HG03558 (cell line): ENCODE results near the gene RELT.

Source experiments
- ATAC-seq: cut with Tn5 transposase; IDR thresholded peaks from one replicate; pipeline ENCODE4 v1.9.1; 2021; ENCODE audit warnings: moderate number of reproducible peaks; ENCODE audit not compliant: unreplicated experiment; ENCODE audit errors: extremely low read depth

RELT gene

DNA sequence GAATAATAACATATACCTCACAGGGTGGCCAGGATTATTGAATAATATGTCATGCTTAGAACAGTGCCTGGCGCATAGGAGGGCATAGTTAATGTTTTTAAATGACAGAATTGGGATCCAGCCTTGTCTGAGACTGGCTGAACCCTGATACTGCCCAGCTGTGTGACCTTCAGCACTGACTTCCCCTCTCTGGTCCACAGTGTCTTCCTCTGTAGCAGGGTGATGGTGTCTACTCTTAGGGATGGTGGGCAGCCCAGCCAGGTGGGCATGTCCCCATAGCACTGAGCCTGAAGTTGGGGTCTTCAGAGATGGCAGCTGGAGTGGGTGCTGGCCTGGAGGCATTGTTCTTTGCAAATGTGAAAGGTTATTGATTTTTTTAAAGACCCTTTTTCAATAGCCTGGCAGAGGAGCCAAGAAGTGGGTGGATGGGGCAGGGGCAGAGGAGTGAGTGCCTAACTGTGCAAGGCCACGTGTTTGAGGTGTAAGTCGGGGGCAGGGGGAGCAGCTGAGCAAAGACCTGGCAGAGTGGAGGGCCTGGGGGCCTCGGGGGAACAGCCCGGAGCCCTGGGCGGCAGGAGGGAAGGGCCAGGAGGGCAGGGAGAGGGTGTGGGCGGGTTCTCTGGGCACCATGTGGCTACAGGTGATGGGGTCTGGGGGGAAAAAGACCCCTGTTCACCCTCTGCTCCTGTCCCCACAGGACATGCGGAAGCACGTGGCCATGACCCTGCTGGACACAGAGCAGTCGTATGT, 29.8 kb upstream of the RELT start:
- no peak for ATAC-seq

DNA sequence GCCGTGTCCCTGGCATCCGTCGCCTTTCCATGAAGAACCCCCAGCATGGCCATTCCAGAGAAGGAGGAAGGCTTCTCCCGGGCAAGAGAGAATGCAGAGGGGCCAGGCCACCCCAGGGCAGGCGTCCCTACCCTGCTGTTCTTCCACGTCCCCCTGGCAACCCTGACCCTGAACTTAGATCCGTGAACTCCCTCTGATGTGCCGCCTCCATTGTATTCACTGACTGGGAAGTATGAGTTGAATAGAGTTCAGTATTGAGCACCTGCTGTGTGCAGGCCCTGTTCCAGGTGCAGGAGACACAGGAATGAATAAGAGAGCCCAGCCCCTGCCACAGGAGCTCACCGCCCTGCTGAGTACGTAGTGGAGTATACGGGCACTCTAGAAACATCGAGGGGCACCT, 29.1 kb upstream of the RELT start:
- ATAC-seq: no peak

GRCh38 chr11:73348838-73349237, 27.4 kb upstream of the RELT start:
- no peak for ATAC-seq

DNA sequence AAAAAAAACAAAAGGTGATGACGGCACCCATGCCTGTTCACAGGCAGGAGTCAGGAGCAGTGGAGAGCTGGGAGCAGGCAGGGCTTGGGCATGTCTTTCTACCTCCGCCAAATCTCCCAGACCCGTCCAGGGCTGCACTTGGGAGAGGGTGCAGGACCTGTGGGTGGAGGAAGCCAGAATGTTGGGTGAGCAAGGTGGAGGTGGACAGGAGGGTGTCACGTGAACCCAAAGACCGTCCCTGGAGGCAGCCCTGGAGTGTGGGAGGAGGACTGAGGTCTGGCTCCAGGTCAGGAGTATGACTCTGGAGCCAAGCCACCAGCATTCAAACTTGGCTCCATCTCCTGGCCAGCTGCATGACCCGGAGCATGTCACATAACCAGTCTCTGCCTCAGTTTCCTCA, 26.6 kb upstream of the RELT start:
- no peak for ATAC-seq

DNA sequence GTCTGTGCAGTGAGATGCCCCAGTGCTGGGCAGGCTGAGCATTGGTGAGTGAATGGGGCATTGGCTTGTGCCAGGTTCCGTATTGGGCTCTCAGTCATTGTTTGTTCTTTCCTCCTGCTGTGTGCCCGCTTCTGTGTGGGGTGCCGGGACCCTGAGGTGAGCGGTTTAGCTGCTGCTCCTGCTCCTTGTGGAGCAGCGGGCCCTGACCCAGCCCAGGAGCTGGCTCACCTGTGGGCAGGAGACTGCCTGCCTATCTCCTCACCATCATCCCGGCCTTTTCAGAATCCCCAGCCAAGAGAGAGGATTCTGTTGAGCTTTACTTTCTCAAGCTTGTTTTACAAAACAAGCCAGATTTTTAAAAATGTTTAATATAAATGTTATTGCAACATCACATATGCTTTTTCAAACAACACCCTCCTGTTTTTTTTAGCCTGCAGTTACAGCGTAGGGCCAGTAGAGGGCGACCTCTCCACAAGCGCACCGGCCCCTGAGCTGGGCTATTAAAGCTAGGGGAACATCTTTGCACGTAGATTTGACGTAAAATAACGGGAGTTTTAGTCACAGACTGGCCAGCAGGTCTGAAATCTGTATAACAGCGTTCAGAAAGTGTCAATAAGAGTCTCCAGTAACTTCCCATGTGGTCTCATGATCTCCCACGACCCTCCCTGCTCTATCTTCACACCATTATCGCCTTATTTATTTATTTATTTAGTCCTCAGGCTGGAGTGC, 25.1 kb upstream of the RELT start:
- no peak for ATAC-seq

- no peak for ATAC-seq
Measured at GRCh38 chr11:73353422-73353821, 22.8 kb upstream of the RELT start.

- no peak for ATAC-seq
Measured at GRCh38 chr11:73355109-73355508, 21.1 kb upstream of the RELT start.

DNA sequence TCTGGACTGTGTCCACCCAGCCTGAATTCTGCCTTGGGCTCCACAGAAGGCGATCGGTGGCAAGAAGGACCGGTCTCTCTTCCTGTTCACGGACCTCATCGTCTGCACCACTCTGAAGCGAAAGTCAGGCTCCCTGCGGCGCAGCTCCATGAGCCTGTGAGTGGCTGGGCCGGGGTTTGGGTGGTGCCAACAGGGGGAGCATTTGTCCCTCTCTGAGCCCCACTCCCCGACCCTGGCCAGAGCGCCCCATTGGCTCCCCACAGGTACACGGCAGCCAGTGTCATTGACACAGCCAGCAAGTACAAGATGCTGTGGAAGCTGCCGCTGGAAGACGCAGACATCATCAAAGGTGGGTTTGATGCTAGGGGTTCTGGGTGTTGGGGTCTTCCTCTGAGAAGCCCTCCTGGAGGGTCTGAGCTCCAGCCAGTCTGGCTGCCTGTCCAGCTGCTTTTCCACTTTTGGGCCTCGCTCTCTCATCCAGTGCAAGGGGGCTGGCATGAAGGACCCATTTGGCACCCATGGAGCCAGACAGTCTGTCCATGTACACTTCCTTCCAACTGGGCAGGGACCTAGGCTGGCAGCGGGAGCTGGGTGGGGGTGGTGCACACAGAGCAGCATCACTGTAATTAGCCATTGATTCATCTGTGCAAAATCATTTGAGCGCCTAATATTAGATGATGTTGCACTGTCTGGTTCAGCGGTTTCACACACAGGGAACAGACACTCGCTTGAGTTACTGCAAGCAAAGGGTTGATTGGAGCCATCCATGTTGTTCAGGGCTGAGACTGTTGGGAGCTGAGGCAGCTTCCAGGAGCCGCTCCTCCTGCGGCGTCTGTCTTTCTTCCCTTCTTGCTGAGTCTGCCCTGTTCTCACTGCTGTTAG, 19.0 kb upstream of the RELT start:
- ATAC-seq: no peak

DNA sequence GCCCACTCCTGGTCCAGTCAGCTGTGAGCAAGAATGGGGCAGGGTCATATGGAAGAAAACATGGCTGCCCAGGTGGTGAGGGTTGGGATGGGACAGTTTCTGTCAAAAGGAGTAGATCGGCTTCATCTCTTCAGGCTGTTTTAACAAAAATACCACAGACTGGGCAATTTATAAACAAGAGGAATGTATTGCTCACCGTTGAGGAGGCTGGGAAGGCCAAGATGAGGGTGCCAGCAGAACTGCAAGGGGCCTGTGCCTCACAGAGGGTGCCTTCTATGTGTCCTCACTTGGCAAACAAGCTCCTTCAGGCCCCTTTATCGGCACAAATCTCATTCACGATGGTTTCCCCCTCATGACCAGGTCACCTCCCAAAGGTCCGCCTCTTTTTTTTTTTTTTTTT, 18.1 kb upstream of the RELT start:
- no peak for ATAC-seq

DNA sequence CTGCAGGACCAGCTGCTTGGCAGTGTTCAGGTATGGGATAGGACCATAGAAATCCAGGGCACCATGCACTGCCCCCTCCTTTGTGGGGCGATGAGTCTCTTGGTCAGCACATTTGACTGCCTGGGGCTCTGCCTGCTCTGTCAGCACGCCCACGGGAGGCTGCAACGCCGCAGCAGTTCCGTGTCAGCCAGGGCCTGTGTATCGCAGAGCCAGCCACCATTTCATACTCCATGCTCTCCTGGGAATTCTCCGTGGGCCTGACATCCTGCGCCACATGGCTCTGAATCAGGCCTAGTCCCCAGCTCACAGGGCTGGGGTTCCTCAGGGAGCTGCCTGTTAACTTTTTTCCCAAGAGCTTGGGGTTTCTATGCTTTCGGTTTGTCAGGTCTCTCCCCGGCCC, 16.9 kb upstream of the RELT start:
- no peak for ATAC-seq

- ATAC-seq: no peak
Measured at GRCh38 chr11:73359930-73360742, 16.1 kb upstream of the RELT start.

DNA sequence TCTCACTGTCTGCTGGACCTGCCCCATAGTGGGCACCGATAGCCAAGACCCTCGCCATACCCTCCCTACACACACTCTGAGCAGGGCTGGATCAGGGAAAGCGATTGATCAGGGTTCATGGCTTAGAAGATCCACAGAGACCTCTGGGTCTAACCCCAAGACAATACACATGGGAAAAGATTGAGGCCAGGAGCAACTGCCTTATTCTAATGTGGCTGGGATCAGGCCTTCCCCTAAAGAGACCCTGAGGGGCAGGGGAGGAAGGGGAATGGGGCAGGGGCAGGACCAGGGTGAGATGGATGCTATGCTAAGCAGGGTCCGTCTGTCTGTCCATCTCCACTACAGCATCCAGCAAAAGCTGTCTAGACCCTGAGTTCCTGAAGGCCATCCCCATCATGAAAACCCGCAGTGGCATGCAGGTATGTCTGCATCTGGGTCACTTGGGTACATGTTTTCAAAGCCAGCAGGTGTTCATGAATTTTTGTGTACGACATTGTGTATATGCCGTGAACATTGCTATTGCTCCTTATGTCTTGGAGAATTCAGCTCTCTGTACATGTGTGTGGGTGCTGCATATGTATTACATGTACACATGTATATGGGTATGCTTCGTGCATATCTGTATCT, 15.3 kb upstream of the RELT start:
- no peak for ATAC-seq

DNA sequence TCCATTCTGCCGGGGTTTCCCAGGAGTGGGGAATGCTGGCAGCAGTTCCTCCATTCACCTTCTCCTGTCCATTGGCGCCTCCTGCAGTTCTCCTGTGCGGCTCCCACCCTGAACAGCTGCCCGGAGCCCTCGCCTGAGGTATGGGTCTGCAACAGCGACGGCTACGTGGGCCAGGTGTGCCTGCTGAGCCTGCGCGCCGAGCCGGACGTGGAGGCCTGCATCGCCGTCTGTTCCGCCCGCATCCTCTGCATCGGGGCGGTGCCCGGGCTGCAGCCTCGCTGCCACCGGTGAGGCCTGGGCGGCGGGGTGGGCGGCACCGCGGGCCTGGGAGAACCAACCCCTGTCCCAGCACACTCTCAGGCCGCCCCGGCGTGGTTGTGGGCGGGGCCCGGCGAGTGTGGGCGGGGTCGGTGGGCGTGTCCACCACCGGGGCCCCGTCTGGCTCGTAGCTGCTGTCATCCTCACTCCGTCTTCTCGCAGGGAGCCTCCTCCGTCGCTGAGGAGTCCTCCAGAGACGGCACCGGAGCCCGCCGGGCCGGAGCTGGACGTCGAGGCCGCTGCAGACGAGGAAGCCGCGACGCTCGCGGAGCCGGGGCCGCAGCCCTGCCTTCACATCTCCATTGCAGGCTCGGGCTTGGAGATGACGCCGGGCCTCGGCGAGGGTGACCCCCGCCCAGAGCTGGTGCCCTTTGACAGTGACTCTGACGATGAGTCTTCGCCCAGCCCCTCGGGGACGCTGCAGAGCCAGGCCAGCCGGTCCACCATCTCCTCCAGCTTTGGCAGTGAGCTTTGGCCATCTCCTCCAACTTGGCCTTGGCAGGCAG, 14.0 kb upstream of the RELT start:
- ATAC-seq: no peak

- ATAC-seq: no peak
Measured at GRCh38 chr11:73363147-73363546, 13.1 kb upstream of the RELT start.

- ATAC-seq: no peak
Measured at GRCh38 chr11:73365352-73366264, 10.6 kb upstream of the RELT start.

- ATAC-seq: no peak
Measured at GRCh38 chr11:73366265-73366610, 10.0 kb upstream of the RELT start.

DNA sequence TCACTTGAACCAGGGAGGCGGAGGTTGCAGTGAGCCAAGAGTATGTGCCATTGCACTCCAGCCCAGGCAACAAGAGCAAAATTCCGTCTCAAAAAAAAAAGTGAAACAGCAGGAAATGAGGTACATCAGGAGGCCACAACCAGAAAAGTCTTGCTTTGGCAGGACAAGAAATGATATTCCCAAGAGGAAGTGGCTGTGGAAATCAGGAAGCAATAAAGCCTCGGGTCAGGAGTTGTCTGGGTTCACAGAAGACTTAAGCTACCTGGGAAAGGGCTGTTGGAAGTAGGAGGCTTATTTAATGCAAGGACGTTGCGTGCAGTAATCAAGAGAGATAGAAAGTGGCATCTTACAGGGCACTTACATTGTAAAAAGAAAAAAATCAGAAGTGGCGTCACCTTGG, 9.2 kb upstream of the RELT start:
- no peak for ATAC-seq

DNA sequence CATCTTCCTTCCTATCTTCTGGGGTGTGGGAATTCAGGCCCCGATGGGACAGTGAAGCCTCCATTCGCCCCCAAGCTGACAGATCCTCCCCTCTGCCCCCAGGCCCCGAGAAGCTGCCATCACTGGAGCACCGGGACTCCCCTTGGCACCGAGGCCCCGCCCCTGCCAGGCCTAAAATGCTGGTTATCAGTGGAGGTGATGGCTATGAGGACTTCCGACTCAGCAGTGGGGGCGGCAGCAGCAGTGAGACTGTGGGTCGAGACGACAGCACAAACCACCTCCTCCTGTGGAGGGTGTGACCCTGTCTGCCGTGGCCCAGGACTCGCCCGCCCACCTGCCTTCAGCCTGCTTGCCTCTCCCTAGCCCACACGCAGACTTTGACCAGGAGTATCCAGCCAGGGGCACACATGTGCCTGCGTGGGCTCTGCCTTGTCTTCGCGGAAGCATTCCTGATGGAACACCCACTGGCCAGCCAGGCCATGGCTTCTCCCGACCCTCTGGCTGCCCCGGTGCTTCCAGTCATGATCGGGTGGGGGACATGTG, 8.6 kb upstream of the RELT start:
- no peak for ATAC-seq
